Kidney epithelial cell (primary cell): ENCODE data around the gene AKR1A1. TPM values are rescaled to one million over a fixed set of nuclear protein-coding genes. Genes with fewer than 3 reads are reported as not detected.
"Not testable (repeated sequence)": the region's sequence is repeated elsewhere in the genome, so short reads cannot be mapped to it uniquely, and the experiment has no call there.

ENCODE experiments used
- DNase-seq: peaks from one replicate; pipeline ENCODE4 v3.0.0-alpha.2; 2010; ENCODE audit warnings: low read depth
- H3K27me3 ChIP-seq: 2 replicates; pipeline ENCODE4 v1.6.0; 2011; ENCODE audit warnings: low read length; ENCODE audit not compliant: control insufficient read depth, insufficient read depth
- H3K36me3 ChIP-seq: 2 replicates; pipeline ENCODE4 v1.5.1; 2011; ENCODE audit warnings: low read length; ENCODE audit not compliant: control insufficient read depth, insufficient read depth
- H3K4me3 ChIP-seq: 2 replicates; pipeline ENCODE4 v1.5.1; 2011; ENCODE audit warnings: low read depth, mild to moderate bottlenecking, control low read depth, low read length
- CTCF ChIP-seq: IDR thresholded peaks from 2 replicates; pipeline ENCODE4 v1.5.1; 2011; ENCODE audit warnings: mild to moderate bottlenecking, moderate library complexity, low read length, control low read depth, inconsistent platforms; ENCODE audit not compliant: insufficient read depth, poor library complexity, severe bottlenecking
- total RNA-seq: library from RNA; depleted of rRNA; stranded (reverse); fragments of >200 nt; gene quantifications from 2 replicates; pipeline ENCODE4 v1.2.3, GENCODE V29; 2015

Gene AKR1A1
- total RNA-seq, 1 donor from 2014 or later, result 158 TPM

GRCh38 chr1:45589861-45590260, 39.2 kb downstream of the AKR1A1 start:
- DNase-seq, result no peak
- no peak overlapping the region for H3K4me3 ChIP-seq
- no peaks in the 10 kb centered on the region for H3K27me3 ChIP-seq
- no peaks in the 10 kb centered on the region for H3K36me3 ChIP-seq
- no peak for TF ChIP-seq CTCF

GRCh38 chr1:45594412-45594811, 43.8 kb downstream of the AKR1A1 start:
- Histone ChIP-seq H3K4me3 (no peak overlapping the region), H3K27me3 (no peaks in the 10 kb centered on the region), H3K36me3 (no peaks in the 10 kb centered on the region)
- no peak for TF ChIP-seq CTCF
- no peak for DNase-seq

GRCh38 chr1:45596765-45597164, 46.1 kb downstream of the AKR1A1 start:
- not testable (repeated sequence) for H3K27me3 ChIP-seq, H3K4me3 ChIP-seq, DNase-seq, H3K36me3 ChIP-seq

GRCh38 chr1:45604239-45604638, 53.6 kb downstream of the AKR1A1 start:
- TF ChIP-seq CTCF, result no peak
- DNase-seq, result no peak
- no peak overlapping the region for H3K4me3 ChIP-seq
- H3K36me3 ChIP-seq, result peaks cover 2% of the 10 kb centered on the region
- no peaks in the 10 kb centered on the region for H3K27me3 ChIP-seq

- no peak for DNase-seq
- Histone ChIP-seq H3K27me3 (no peaks in the 10 kb centered on the region), H3K4me3 (no peak overlapping the region), H3K36me3 (peaks cover 2% of the 10 kb centered on the region)
- TF ChIP-seq CTCF, result no peak
These were observed 56.9 kb downstream of the AKR1A1 start for GRCh38 chr1:45607404-45608074.

- Histone ChIP-seq H3K4me3 (no peak overlapping the region), H3K36me3 (peaks cover 2% of the 10 kb centered on the region), H3K27me3 (no peaks in the 10 kb centered on the region)
- no peak for DNase-seq
- no peak for TF ChIP-seq CTCF
These were observed 57.8 kb downstream of the AKR1A1 start for GRCh38 chr1:45608175-45609156.
